Retina (tissue), 1 donor: ENCODE data around the gene TRIM62.

Experiments
- DNase-seq: peaks from one replicate; pipeline ENCODE4 v3.0.0-alpha.2; 2016

TRIM62 gene

GRCh38 chr1:33096363-33097005, 85.4 kb downstream of the TRIM62 start:
- no peak for DNase-seq
